Glutamatergic neuron (in vitro differentiated cells): ENCODE measurements around the gene MYOF. TPM values are rescaled to one million over a fixed set of nuclear protein-coding genes. Genes with fewer than 3 reads are reported as not detected.
A peak's percentile ranks its signal among the peaks of the same experiment; 100 is the strongest.

Source experiments
- DNase-seq: peaks from one replicate; pipeline ENCODE4 v3.0.0; 2022
- H3K27ac Mint-ChIP-seq: one replicate; pipeline ENCODE4 v1.8.0; 2020; ENCODE audit warnings: mild to moderate bottlenecking, mixed read lengths, inconsistent platforms; ENCODE audit not compliant: unreplicated experiment
- H3K27me3 Mint-ChIP-seq: one replicate; pipeline ENCODE4 v1.8.0; 2020; ENCODE audit warnings: mild to moderate bottlenecking, moderate library complexity, mixed read lengths, inconsistent platforms; ENCODE audit not compliant: unreplicated experiment
- H3K36me3 Mint-ChIP-seq: one replicate; pipeline ENCODE4 v1.8.0; 2020; ENCODE audit warnings: mild to moderate bottlenecking, mixed read lengths, inconsistent platforms; ENCODE audit not compliant: unreplicated experiment
- H3K4me1 Mint-ChIP-seq: one replicate; pipeline ENCODE4 v1.8.0; 2020; ENCODE audit warnings: mild to moderate bottlenecking, low read depth, mixed read lengths, inconsistent platforms; ENCODE audit not compliant: unreplicated experiment
- H3K4me3 Mint-ChIP-seq: one replicate; pipeline ENCODE4 v1.8.0; 2020; ENCODE audit warnings: mild to moderate bottlenecking, mixed read lengths, inconsistent platforms; ENCODE audit not compliant: unreplicated experiment
- H3K9me3 Mint-ChIP-seq: one replicate; pipeline ENCODE4 v1.8.0; 2020; ENCODE audit warnings: mild to moderate bottlenecking, moderate library complexity, mixed read lengths, inconsistent platforms; ENCODE audit not compliant: unreplicated experiment
- CTCF ChIP-seq: fragments of 200-600 bp; sonication (generic); IDR thresholded peaks from one replicate; pipeline ENCODE4 v1.5.0; 2021; ENCODE audit not compliant: partially characterized antibody, unreplicated experiment
- total RNA-seq: library from RNA; stranded (reverse); fragmentation: NEBNext Ultra II Directional; extraction: Animal tissue kit (Norgen Biotek cat#: 25700); gene quantifications from one replicate; pipeline ENCODE4 v1.2.1, GENCODE V29; 2021; ENCODE audit not compliant: unreplicated experiment

The MYOF gene
- total RNA-seq, 1 donor from 2014 or later: 0.42 TPM

- Mint-ChIP-seq H3K36me3 (no peaks in the 10 kb centered on the region), H3K27me3 (peaks cover 2% of the 10 kb centered on the region), H3K27ac (no peak overlapping the region), H3K9me3 (no peaks in the 10 kb centered on the region), H3K4me1 (peaks cover 16% of the 10 kb centered on the region), H3K4me3 (no peak overlapping the region)
- TF ChIP-seq CTCF: no peak
- DNase-seq: no peak
These were observed 98.1 kb downstream of the MYOF start for GRCh38 chr10:93384006-93384405.

GRCh38 chr10:93383562-93383981 is 98.6 kb downstream of the MYOF start:
- DNase-seq: no peak
- no peak for TF ChIP-seq CTCF
- peak overlapping the region; percentile 42 for H3K4me3 Mint-ChIP-seq
- no peak overlapping the region for H3K27ac Mint-ChIP-seq
- H3K27me3 Mint-ChIP-seq: peaks cover 2% of the 10 kb centered on the region
- H3K36me3 Mint-ChIP-seq: no peaks in the 10 kb centered on the region
- peaks cover 16% of the 10 kb centered on the region for H3K4me1 Mint-ChIP-seq
- H3K9me3 Mint-ChIP-seq: no peaks in the 10 kb centered on the region

- no peak for TF ChIP-seq CTCF
- H3K27ac Mint-ChIP-seq: no peak overlapping the region
- peaks cover 10% of the 10 kb centered on the region for H3K4me1 Mint-ChIP-seq
- no peaks in the 10 kb centered on the region for H3K9me3 Mint-ChIP-seq
- H3K36me3 Mint-ChIP-seq: no peaks in the 10 kb centered on the region
- no peaks in the 10 kb centered on the region for H3K27me3 Mint-ChIP-seq
- H3K4me3 Mint-ChIP-seq: no peak overlapping the region
- no peak for DNase-seq
These were observed 102.2 kb downstream of the MYOF start for GRCh38 chr10:93379731-93380575.

GRCh38 chr10:93378997-93379730 is 103.0 kb downstream of the MYOF start:
- TF ChIP-seq CTCF: no peak
- no peak for DNase-seq
- Mint-ChIP-seq H3K27me3 (no peaks in the 10 kb centered on the region), H3K4me3 (no peak overlapping the region), H3K9me3 (no peaks in the 10 kb centered on the region), H3K36me3 (no peaks in the 10 kb centered on the region), H3K4me1 (peaks cover 10% of the 10 kb centered on the region), H3K27ac (no peak overlapping the region)

- Mint-ChIP-seq H3K4me3 (no peak overlapping the region), H3K27me3 (no peaks in the 10 kb centered on the region), H3K9me3 (no peaks in the 10 kb centered on the region), H3K4me1 (peaks cover 4% of the 10 kb centered on the region), H3K36me3 (no peaks in the 10 kb centered on the region), H3K27ac (no peak overlapping the region)
- no peak for TF ChIP-seq CTCF
- DNase-seq: no peak
These were observed 104.1 kb downstream of the MYOF start for GRCh38 chr10:93378039-93378438.
